ENCODE results near the gene RYR2. TPM values are rescaled to one million over a fixed set of nuclear protein-coding genes. Genes with fewer than 3 reads are reported as not detected.

Gene RYR2
- total and polyA plus RNA-seq, 9 of the 15 experiments (the other 6 are each of a cell fraction or from before 2014, with no cell fraction given): 0.03 to 0.42 (median 0.14) TPM

DNA sequence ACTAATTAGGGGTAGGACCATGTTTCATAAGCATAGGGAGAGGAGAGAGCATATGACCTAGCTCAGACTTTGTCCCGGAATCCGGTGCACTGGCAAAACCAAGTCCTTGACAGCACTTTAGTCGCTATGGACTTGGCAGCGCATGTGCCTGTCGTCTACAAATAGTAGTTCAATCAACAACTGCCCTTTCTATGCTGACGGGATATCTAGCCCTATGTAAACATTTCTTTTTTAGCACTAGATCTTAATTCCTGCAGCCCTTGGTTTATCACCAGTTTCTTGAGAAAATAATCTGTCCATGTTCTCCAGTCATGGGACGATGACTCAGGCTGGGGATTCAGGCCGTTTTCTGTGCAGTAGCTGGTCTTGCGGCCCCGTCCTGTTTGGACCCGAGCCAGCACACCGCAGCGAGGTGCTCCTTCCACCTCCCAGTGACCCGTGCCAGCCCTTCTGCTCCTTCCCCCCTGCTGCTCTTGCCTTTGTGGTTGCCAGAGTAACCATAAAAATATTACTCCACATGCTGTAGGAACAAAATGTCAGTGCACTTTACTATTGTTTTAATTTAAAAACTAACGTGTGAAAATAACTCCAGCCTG, 29.1 kb upstream of the RYR2 start:
- peak; percentile 61 for FAIRE-seq
- BruUV-seq (replicated peaks): no TSS peak
- H4K20me1 ChIP-seq (replicated peaks; ENCODE audit: control insufficient read depth, insufficient read depth, low read length): no peaks in the 10 kb centered on the region
- WGBS (ENCODE audit: insufficient coverage, low coverage, missing lambda C conversion rate): 6% methylated on average over 15 of the region's 15 CpGs
- H3K79me2 ChIP-seq (ENCODE audit: control insufficient read depth, insufficient read depth, low read length): no peaks in the 10 kb centered on the region
- ChIA-PET POLR2A (interaction anchor here (1.0 kb wide), 1 partner anchor 99 kb away, joined by 5 read pairs; no protein-coding TSS in a partner anchor), CTCF (ENCODE audit: low intra/inter-chr PET ratio) (no interaction called here)
- H3K9ac ChIP-seq (ENCODE audit: insufficient read depth in 1 of 2, low read depth in 2 of 2, low read length in 2 of 2): peak overlapping the region in 1 of 2 experiments; percentile 54; a peak in 1 of 4 replicates
- no peaks in the 10 kb centered on the region for H3K36me3 ChIP-seq (ENCODE audit: control insufficient read depth, insufficient read depth, low read length)
- no peaks in the 10 kb centered on the region for H3K9me1 ChIP-seq (ENCODE audit: control insufficient read depth, insufficient read depth, low read length)
- peak; percentile 83 for ATAC-seq
- intact Hi-C loops (cut with micrococcal nuclease): no loop called here
- H2AFZ ChIP-seq (ENCODE audit: low read depth, low read length): peak overlapping the region; percentile 51; the same call in 1 of the 2 replicates
- peaks cover 4 to 11% of the 10 kb centered on the region in 2 experiments; a peak in 3 of 5 replicates for H3K4me1 ChIP-seq (replicated peaks in 1 of 2; ENCODE audit: control insufficient read depth in 2 of 2, insufficient read depth in 2 of 2, low read length in 2 of 2)
- peak overlapping the region; percentile 50; the same call in 1 of the 2 replicates for H3K4me2 ChIP-seq (ENCODE audit: insufficient read depth, low read length)
- DNase-seq (ENCODE audit: extremely low read depth in 1 of 4, low spot score in 3 of 4): peak; percentile 36 to 86 (median 54)
- no peak overlapping the region for H3K4me3 ChIP-seq
- H3K27ac ChIP-seq (ENCODE audit: extremely low read depth, low read depth, low read length): peak overlapping the region; percentile 17; the same call in 1 of the 3 replicates
- H3K27me3 ChIP-seq (ENCODE audit: control insufficient read depth in 2 of 2, insufficient read depth in 2 of 2, low read length in 2 of 2): peaks cover 2 to 5% of the 10 kb centered on the region in 2 experiments; a peak in 3 of 5 replicates
- H3K9me3 ChIP-seq (replicated peaks; ENCODE audit: control insufficient read depth, insufficient read depth, low read depth, low read length): no peaks in the 10 kb centered on the region
- in situ Hi-C loops (cut with MboI): no loop called here
- peak; percentile 44; the same call in 1 of the 2 replicates for TF ChIP-seq ZNF316 (IDR thresholded peaks at IDR 0.05)
- TF ChIP-seq EP300 (IDR thresholded peaks at IDR 0.05; ENCODE audit: low read length): peak; percentile 26; the same call in 1 of the 2 replicates
- no peak for TF ChIP-seq MAFK (IDR thresholded peaks at IDR 0.05; ENCODE audit: low read length)
- no peak for TF ChIP-seq ZNF431 (CRISPR knock-in tag; IDR thresholded peaks at IDR 0.05)
- no peak for TF ChIP-seq ELK3 (CRISPR knock-in tag; IDR thresholded peaks at IDR 0.05)
- TF ChIP-seq ESRRA (IDR thresholded peaks at IDR 0.05; ENCODE audit: borderline replicate concordance, low read depth): 0 out of 2 replicates have a peak, but pooled peaks have one; percentile 12
- TF ChIP-seq NCOA2 (IDR thresholded peaks at IDR 0.05; ENCODE audit: partially characterized antibody in 2 of 2): no peak
- TF ChIP-seq HCFC1 (IDR thresholded peaks at IDR 0.05; ENCODE audit: low read depth, low read length): no peak
- peak; percentile 4 for TF ChIP-seq ZFP36 (IDR thresholded peaks at IDR 0.05; ENCODE audit: low read depth, low read length, partially characterized antibody)
- TF ChIP-seq NFE2 (IDR thresholded peaks at IDR 0.05; ENCODE audit: low read depth): peak; percentile 61
- TF ChIP-seq PHF21A (IDR thresholded peaks at IDR 0.05; ENCODE audit: borderline replicate concordance, low read depth): no peak
- TF ChIP-seq ZNF583 (CRISPR knock-in tag; IDR thresholded peaks at IDR 0.05): peak; percentile 58; the same call in 1 of the 2 replicates
- no peak for TF ChIP-seq NFYB (IDR thresholded peaks at IDR 0.05; ENCODE audit: extremely low read depth, insufficient read length)
- TF ChIP-seq, protein P1, sequence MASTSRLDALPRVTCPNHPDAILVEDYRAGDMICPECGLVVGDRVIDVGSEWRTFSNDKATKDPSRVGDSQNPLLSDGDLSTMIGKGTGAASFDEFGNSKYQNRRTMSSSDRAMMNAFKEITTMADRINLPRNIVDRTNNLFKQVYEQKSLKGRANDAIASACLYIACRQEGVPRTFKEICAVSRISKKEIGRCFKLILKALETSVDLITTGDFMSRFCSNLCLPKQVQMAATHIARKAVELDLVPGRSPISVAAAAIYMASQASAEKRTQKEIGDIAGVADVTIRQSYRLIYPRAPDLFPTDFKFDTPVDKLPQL (IDR thresholded peaks at IDR 0.05; ENCODE audit: extremely low read depth, insufficient read length): no peak
- no peak for TF ChIP-seq SNRNP70 (optimal IDR thresholded peaks at IDR 0.05; ENCODE audit: low read depth, low read length)
- TF ChIP-seq, protein P2, sequence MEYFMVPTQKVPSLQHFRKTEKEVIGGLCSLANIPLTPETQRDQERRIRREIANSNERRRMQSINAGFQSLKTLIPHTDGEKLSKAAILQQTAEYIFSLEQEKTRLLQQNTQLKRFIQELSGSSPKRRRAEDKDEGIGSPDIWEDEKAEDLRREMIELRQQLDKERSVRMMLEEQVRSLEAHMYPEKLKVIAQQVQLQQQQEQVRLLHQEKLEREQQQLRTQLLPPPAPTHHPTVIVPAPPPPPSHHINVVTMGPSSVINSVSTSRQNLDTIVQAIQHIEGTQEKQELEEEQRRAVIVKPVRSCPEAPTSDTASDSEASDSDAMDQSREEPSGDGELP (CRISPR knock-in tag; IDR thresholded peaks at IDR 0.05; ENCODE audit: borderline replicate concordance): no peak
- TF ChIP-seq SOX6 (IDR thresholded peaks at IDR 0.05): 0 out of 2 replicates have a peak, but pooled peaks have one; percentile 39
- TF ChIP-seq PML (IDR thresholded peaks at IDR 0.05; ENCODE audit: low read length): no peak
- TF ChIP-seq NEUROD1 (IDR thresholded peaks at IDR 0.05; ENCODE audit: borderline replicate concordance, low read depth, low read length, partially characterized antibody): no peak
- TF ChIP-seq, protein P3, sequence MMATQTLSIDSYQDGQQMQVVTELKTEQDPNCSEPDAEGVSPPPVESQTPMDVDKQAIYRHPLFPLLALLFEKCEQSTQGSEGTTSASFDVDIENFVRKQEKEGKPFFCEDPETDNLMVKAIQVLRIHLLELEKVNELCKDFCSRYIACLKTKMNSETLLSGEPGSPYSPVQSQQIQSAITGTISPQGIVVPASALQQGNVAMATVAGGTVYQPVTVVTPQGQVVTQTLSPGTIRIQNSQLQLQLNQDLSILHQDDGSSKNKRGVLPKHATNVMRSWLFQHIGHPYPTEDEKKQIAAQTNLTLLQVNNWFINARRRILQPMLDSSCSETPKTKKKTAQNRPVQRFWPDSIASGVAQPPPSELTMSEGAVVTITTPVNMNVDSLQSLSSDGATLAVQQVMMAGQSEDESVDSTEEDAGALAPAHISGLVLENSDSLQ (IDR thresholded peaks at IDR 0.05): 0 out of 2 replicates have a peak, but pooled peaks have one; percentile 6
- no peak for TF ChIP-seq GABPB1 (CRISPR knock-in tag; IDR thresholded peaks at IDR 0.05)
